PC-3 (cell line): ENCODE measurements around the gene DCUN1D5. TPM values are rescaled to one million over a fixed set of nuclear protein-coding genes. Genes with fewer than 3 reads are reported as not detected.

Experiments used
- ATAC-seq: fragments of 200-7000 bp; cut with Tn5 transposase; 2 replicates; pipeline ENCODE4 v1.9.1; 2020; ENCODE audit warnings: mild to moderate bottlenecking, moderate library complexity
- BruUV-seq: library from RNA; stranded (reverse); fragments of 400-500 nt; replicated peaks from 2 replicates; lab custom pipeline; 2021; lab: Mats Ljungman, UMichigan
- CTCF ChIA-PET: fragments of 300-600 bp; sonication (Branson Sonifier 250); formaldehyde crosslinking; loops from one replicate; lab custom pipeline; 2022; ENCODE audit warnings: antibody characterized with exemption; lab: Charles Lee
- POLR2A ChIA-PET: fragments of 300-600 bp; sonication (Branson Sonifier 250); formaldehyde crosslinking; loops from one replicate; lab custom pipeline; 2022; ENCODE audit warnings: antibody characterized with exemption; ENCODE audit not compliant: unreplicated experiment; lab: Charles Lee
- DNase-seq: peaks from one replicate; pipeline ENCODE4 v3.0.0-alpha.2; 2015
- H2AFZ ChIP-seq: fragments of 300-600 bp; sonication (generic); 2 replicates; pipeline ENCODE4 v1.6.0; 2016; ENCODE audit warnings: antibody characterized with exemption, low read length
- H3F3A ChIP-seq: fragments of 300-600 bp; sonication (generic); one replicate; pipeline ENCODE4 v1.6.0; 2017; ENCODE audit warnings: antibody characterized with exemption, low read length, control low read depth, mild to moderate bottlenecking; ENCODE audit not compliant: unreplicated experiment
- H3K27ac ChIP-seq: fragments of 300-600 bp; sonication (generic); 2 replicates; pipeline ENCODE4 v1.5.1; 2016; ENCODE audit warnings: mild to moderate bottlenecking, low read length
- H3K27me3 ChIP-seq: fragments of 300-600 bp; sonication (generic); 2 replicates; pipeline ENCODE4 v1.6.1; 2016; ENCODE audit warnings: low read length, mixed read lengths
- H3K36me3 ChIP-seq: fragments of 300-600 bp; sonication (generic); 2 replicates; pipeline ENCODE4 v1.6.1; 2016; ENCODE audit warnings: low read depth, mixed run types, low read length, mixed read lengths
- H3K4me1 ChIP-seq: fragments of 300-600 bp; sonication (generic); 2 replicates; pipeline ENCODE4 v1.5.1; 2016; ENCODE audit warnings: low read length; ENCODE audit not compliant: insufficient read depth
- H3K4me2 ChIP-seq: fragments of 300-600 bp; sonication (generic); 2 replicates; pipeline ENCODE4 v1.6.0; 2016; ENCODE audit warnings: low read length
- H3K4me3 ChIP-seq: fragments of 300-600 bp; sonication (generic); 2 replicates; pipeline ENCODE4 v1.5.1; 2016; ENCODE audit warnings: mild to moderate bottlenecking, low read length, mixed read lengths
- H3K79me2 ChIP-seq: fragments of 300-600 bp; sonication (generic); 2 replicates; pipeline ENCODE4 v1.6.1; 2017; ENCODE audit warnings: low read length, mixed read lengths
- H3K9ac ChIP-seq: fragments of 300-600 bp; sonication (generic); 2 replicates; pipeline ENCODE4 v1.6.0; 2016; ENCODE audit warnings: mild to moderate bottlenecking, low read length
- H3K9me2 ChIP-seq: fragments of 300-600 bp; sonication (generic); replicated peaks from 2 replicates; pipeline ENCODE4 v1.6.1; 2016; ENCODE audit warnings: mixed run types, low read length, mixed read lengths
- H3K9me3 ChIP-seq: fragments of 300-600 bp; sonication (generic); 2 replicates; pipeline ENCODE4 v1.6.1; 2016; ENCODE audit warnings: low read length, mixed read lengths
- H4K20me1 ChIP-seq: fragments of 300-600 bp; sonication (generic); 2 replicates; pipeline ENCODE4 v1.6.1; 2016; ENCODE audit warnings: low read length, mixed read lengths
- EZH2 ChIP-seq: fragments of 300-600 bp; sonication (generic); IDR thresholded peaks from one replicate; pipeline ENCODE4 v1.6.1; 2017; ENCODE audit warnings: antibody characterized with exemption, mild to moderate bottlenecking, low read length; ENCODE audit not compliant: unreplicated experiment
- EZH2phosphoT487 ChIP-seq: fragments of 300-600 bp; sonication (generic); IDR thresholded peaks from 2 replicates; pipeline ENCODE4 v1.6.1; 2018; ENCODE audit warnings: mild to moderate bottlenecking, antibody characterized with exemption, low read length, borderline replicate concordance
- intact Hi-C: fragments of 100-400 bp; cut with micrococcal nuclease; formaldehyde crosslinking; loops from 2 replicates; pipeline ENCODE4 v1.9.0; 2023
- total RNA-seq: library from RNA; depleted of rRNA; stranded (reverse); fragments of >200 nt; gene quantifications from 2 replicates; pipeline ENCODE4 v1.2.3, GENCODE V29; 2014
- TF ChIP-seq, protein P1 (sequence below): fragments of 300-600 bp; sonication (generic); conservative IDR thresholded peaks from 2 replicates; pipeline ENCODE4 v1.5.1; 2017; ENCODE audit warnings: antibody characterized with exemption, low read depth, mild to moderate bottlenecking, low read length

Gene DCUN1D5
- total RNA-seq, 1 experiment from 2014 or later, result 206 TPM

- Histone ChIP-seq H3K9me2 (no peaks in the 10 kb centered on the region), H3K4me3 (peak overlapping the region; percentile 97), H3K4me1 (peaks cover 32% of the 10 kb centered on the region), H3K27ac (peak overlapping the region; percentile 67), H3K9ac (peak overlapping the region; percentile 98), H3K9me3 (no peaks in the 10 kb centered on the region), H3K4me2 (peak overlapping the region; percentile 92), H3F3A (no peaks in the 10 kb centered on the region), H3K36me3 (peaks cover 16% of the 10 kb centered on the region), H3K27me3 (no peaks in the 10 kb centered on the region), H3K79me2 (peaks cover 56% of the 10 kb centered on the region), H2AFZ (peak overlapping the region; percentile 83), H4K20me1 (peaks cover 30% of the 10 kb centered on the region)
- CTCF ChIA-PET, result no interaction called here
- DNase-seq (peak; percentile 43), ATAC-seq (peak; percentile 53)
- TSS peak; percentile 39 for BruUV-seq
- POLR2A ChIA-PET, result interaction anchor here (1.3 kb wide), 1 partner anchor 18 kb away, joined by 16 read pairs; the partner anchor contains the start of gene DYNC2H1
- TF ChIP-seq, protein P1, sequence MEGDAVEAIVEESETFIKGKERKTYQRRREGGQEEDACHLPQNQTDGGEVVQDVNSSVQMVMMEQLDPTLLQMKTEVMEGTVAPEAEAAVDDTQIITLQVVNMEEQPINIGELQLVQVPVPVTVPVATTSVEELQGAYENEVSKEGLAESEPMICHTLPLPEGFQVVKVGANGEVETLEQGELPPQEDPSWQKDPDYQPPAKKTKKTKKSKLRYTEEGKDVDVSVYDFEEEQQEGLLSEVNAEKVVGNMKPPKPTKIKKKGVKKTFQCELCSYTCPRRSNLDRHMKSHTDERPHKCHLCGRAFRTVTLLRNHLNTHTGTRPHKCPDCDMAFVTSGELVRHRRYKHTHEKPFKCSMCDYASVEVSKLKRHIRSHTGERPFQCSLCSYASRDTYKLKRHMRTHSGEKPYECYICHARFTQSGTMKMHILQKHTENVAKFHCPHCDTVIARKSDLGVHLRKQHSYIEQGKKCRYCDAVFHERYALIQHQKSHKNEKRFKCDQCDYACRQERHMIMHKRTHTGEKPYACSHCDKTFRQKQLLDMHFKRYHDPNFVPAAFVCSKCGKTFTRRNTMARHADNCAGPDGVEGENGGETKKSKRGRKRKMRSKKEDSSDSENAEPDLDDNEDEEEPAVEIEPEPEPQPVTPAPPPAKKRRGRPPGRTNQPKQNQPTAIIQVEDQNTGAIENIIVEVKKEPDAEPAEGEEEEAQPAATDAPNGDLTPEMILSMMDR, result no peak
- TF ChIP-seq EZH2phosphoT487 (no peak), EZH2 (no peak)
- intact Hi-C loops, result no loop called here
Observed at GRCh38 chr11:103091064-103091800, 728 bp downstream of the DCUN1D5 start.

GRCh38 chr11:103086461-103086860 is 5.5 kb downstream of the DCUN1D5 start:
- TF ChIP-seq EZH2phosphoT487 (no peak), EZH2 (no peak)
- TF ChIP-seq, protein P1, result no peak
- no peaks in the 10 kb centered on the region for H3K9me3 ChIP-seq
- no peak overlapping the region for H3K4me2 ChIP-seq
- H3K9me2 ChIP-seq, result no peaks in the 10 kb centered on the region
- H2AFZ ChIP-seq, result no peak overlapping the region
- H3K9ac ChIP-seq, result no peak overlapping the region
- ChIA-PET POLR2A (no interaction called here), CTCF (no interaction called here)
- BruUV-seq, result no TSS peak
- H4K20me1 ChIP-seq, result peaks cover 41% of the 10 kb centered on the region
- no peaks in the 10 kb centered on the region for H3K27me3 ChIP-seq
- H3K79me2 ChIP-seq, result peaks cover 94% of the 10 kb centered on the region
- H3K27ac ChIP-seq, result no peak overlapping the region
- peaks cover 18% of the 10 kb centered on the region for H3K4me1 ChIP-seq
- ATAC-seq, result no peak
- no peak overlapping the region for H3K4me3 ChIP-seq
- intact Hi-C loops, result no loop called here
- peaks cover 48% of the 10 kb centered on the region for H3K36me3 ChIP-seq
- H3F3A ChIP-seq, result no peaks in the 10 kb centered on the region
- no peak for DNase-seq

DNA sequence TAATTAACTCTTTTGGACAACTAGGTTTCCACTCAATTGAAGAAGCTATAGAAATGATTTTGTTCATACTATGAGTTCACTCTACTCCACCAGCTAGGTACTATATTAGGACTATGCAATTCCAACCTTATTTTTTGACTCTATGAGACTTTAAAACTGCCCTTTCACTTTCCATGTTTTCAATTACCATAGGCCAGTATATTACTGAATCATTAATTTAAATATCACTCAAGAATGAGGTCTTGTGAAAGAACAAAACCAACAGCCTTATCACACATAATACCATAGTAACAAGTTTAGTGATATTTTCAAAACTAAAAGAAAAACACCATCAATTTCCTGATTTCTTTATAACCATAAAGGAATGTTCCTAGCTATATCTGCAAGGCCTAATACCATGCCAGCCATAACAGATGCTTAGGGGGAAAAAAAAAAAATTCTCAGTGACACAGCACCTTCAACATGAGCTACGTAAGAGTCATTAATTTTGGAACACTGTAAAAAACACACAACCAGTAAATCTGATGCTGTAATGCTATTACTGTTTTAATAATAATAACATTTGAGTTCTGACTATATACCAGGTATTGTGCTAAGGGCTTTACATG is 6.1 kb downstream of the DCUN1D5 start:
- no peak overlapping the region for H2AFZ ChIP-seq
- no peak for ATAC-seq
- H3K9me2 ChIP-seq, result no peaks in the 10 kb centered on the region
- H3K27ac ChIP-seq, result no peak overlapping the region
- no TSS peak for BruUV-seq
- H3K4me2 ChIP-seq, result no peak overlapping the region
- ChIA-PET CTCF (no interaction called here), POLR2A (no interaction called here)
- DNase-seq, result no peak
- H3K79me2 ChIP-seq, result peaks cover 92% of the 10 kb centered on the region
- peaks cover 41% of the 10 kb centered on the region for H4K20me1 ChIP-seq
- intact Hi-C loops, result no loop called here
- peaks cover 18% of the 10 kb centered on the region for H3K4me1 ChIP-seq
- TF ChIP-seq EZH2phosphoT487 (no peak), EZH2 (no peak)
- TF ChIP-seq, protein P1, result no peak
- H3K36me3 ChIP-seq, result peaks cover 54% of the 10 kb centered on the region
- no peak overlapping the region for H3K9ac ChIP-seq
- H3K27me3 ChIP-seq, result no peaks in the 10 kb centered on the region
- H3F3A ChIP-seq, result no peaks in the 10 kb centered on the region
- H3K4me3 ChIP-seq, result no peak overlapping the region
- H3K9me3 ChIP-seq, result no peaks in the 10 kb centered on the region
